KMS-11 (cell line): Measurements from ENCODE around the gene DNAJC1.

Experiments used
- H2AFZ ChIP-seq: fragments of 200-600 bp; sonication (generic); 2 replicates; pipeline ENCODE4 v1.6.1; 2016; ENCODE audit warnings: antibody characterized with exemption, mixed run types, low read depth
- H3K27ac ChIP-seq: fragments of 200-600 bp; sonication (generic); 2 replicates; pipeline ENCODE4 v1.6.1; 2016; ENCODE audit warnings: mild to moderate bottlenecking, mixed run types
- H3K27me3 ChIP-seq: fragments of 200-600 bp; sonication (generic); 2 replicates; pipeline ENCODE4 v1.6.1; 2017; ENCODE audit warnings: mild to moderate bottlenecking, low read depth, mixed run types, moderate library complexity; ENCODE audit not compliant: insufficient read depth
- H3K36me3 ChIP-seq: fragments of 200-600 bp; sonication (generic); 2 replicates; pipeline ENCODE4 v1.6.1; 2017; ENCODE audit warnings: mild to moderate bottlenecking, mixed run types; ENCODE audit not compliant: insufficient read depth
- H3K4me1 ChIP-seq: fragments of 200-600 bp; sonication (generic); 2 replicates; pipeline ENCODE4 v1.6.1; 2016; ENCODE audit warnings: mild to moderate bottlenecking, low read depth, mixed run types; ENCODE audit not compliant: poor library complexity, severe bottlenecking
- H3K4me2 ChIP-seq: fragments of 200-600 bp; sonication (generic); 2 replicates; pipeline ENCODE4 v1.7.0; 2016; ENCODE audit warnings: mild to moderate bottlenecking, mixed run types
- H3K4me3 ChIP-seq: fragments of 200-600 bp; sonication (generic); IDR thresholded peaks from 2 replicates; pipeline ENCODE4 v1.6.1; 2017; ENCODE audit warnings: low read depth, low read length, mixed read lengths; ENCODE audit not compliant: insufficient read depth
- H3K79me2 ChIP-seq: fragments of 200-600 bp; sonication (generic); 2 replicates; pipeline ENCODE4 v1.6.1; 2016; ENCODE audit warnings: low read depth, mixed run types; ENCODE audit not compliant: insufficient read depth
- H3K9ac ChIP-seq: fragments of 200-600 bp; sonication (generic); 2 replicates; pipeline ENCODE4 v1.6.1; 2016; ENCODE audit warnings: mild to moderate bottlenecking, mixed run types
- H4K20me1 ChIP-seq: fragments of 200-600 bp; sonication (generic); 2 replicates; pipeline ENCODE4 v1.6.1; 2016; ENCODE audit warnings: mild to moderate bottlenecking, mixed run types; ENCODE audit not compliant: insufficient read depth
- CTCF ChIP-seq: fragments of 200-600 bp; sonication (generic); conservative IDR thresholded peaks from 2 replicates; pipeline ENCODE4 v1.6.1; 2017; ENCODE audit warnings: low read depth, mild to moderate bottlenecking, antibody characterized with exemption, low read length, moderate library complexity, mixed read lengths

DNAJC1 gene

DNA sequence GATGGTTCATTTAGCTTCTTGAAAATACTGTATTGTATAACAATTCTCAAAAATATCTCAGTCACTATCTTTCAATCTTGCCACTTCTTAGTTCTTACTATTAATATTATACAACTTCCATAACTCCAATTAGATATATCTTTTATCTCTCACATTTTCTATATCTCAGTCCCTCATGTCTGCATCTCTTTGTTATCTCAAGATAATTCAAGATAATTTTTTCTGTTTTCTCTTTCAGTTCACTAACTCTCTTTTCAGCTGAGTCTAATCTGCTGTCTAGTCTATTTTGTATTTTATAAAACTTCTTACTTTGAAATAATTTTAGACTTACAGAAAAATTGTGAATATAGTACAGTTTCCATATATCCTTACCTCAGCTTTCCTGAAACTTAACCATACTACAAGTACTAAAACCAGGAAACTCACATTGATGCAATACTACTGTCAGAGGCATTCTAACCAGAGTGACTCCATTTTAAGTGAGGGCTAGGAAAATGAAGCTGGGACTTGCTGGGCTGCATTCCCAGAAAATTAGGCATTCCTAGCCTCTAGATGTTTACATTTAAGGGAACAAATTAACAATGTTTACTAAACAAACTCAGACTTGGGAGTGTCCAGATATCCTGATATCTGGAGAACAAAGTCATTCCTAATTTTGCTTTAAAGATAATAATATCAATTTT is 38.4 kb downstream of the DNAJC1 start:
- TF ChIP-seq CTCF, result no peak
- Histone ChIP-seq H3K27ac (no peak overlapping the region), H3K79me2 (peaks cover 88% of the 10 kb centered on the region), H3K4me3 (no peak overlapping the region), H4K20me1 (no peaks in the 10 kb centered on the region), H3K4me1 (peaks cover 5% of the 10 kb centered on the region), H3K4me2 (no peak overlapping the region), H2AFZ (no peak overlapping the region), H3K27me3 (no peaks in the 10 kb centered on the region), H3K9ac (no peak overlapping the region), H3K36me3 (no peaks in the 10 kb centered on the region)

DNA sequence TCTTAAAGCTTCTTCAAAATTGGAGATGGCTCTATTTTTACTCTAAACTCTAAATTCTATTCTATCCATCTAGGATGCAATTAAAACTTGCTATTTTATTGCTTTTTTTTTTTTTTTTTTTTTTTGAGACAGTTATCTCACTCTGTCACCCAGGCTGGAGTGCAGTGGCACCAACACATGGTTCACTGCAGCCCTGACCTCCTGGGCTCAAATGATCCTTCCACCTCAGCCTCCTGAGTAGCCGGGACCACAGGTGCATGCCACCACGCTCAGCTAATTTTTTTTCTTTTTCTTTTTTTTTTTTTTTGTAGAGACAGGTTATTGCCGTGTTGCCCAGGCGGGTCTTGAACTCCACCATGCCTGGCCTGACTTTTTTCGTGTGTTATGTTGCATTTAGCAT is 41.2 kb downstream of the DNAJC1 start:
- Histone ChIP-seq H3K79me2 (peaks cover 88% of the 10 kb centered on the region), H3K27ac (no peak overlapping the region), H3K36me3 (no peaks in the 10 kb centered on the region), H3K9ac (no peak overlapping the region), H2AFZ (no peak overlapping the region), H3K27me3 (no peaks in the 10 kb centered on the region), H3K4me2 (no peak overlapping the region), H4K20me1 (peaks cover 5% of the 10 kb centered on the region; the same call in 1 of the 2 replicates), H3K4me3 (no peak overlapping the region), H3K4me1 (peaks cover 10% of the 10 kb centered on the region)
- TF ChIP-seq CTCF, result no peak

- H4K20me1 ChIP-seq, result peaks cover 5% of the 10 kb centered on the region; the same call in 1 of the 2 replicates
- H2AFZ ChIP-seq, result no peak overlapping the region
- H3K4me2 ChIP-seq, result no peak overlapping the region
- H3K4me1 ChIP-seq, result peaks cover 10% of the 10 kb centered on the region
- no peaks in the 10 kb centered on the region for H3K27me3 ChIP-seq
- H3K79me2 ChIP-seq, result peaks cover 88% of the 10 kb centered on the region
- H3K4me3 ChIP-seq, result no peak overlapping the region
- no peak overlapping the region for H3K9ac ChIP-seq
- H3K36me3 ChIP-seq, result no peaks in the 10 kb centered on the region
- H3K27ac ChIP-seq, result no peak overlapping the region
- TF ChIP-seq CTCF, result no peak
Observed at GRCh38 chr10:21961847-21962246, 41.7 kb downstream of the DNAJC1 start.

GRCh38 chr10:21959998-21960397 is 43.5 kb downstream of the DNAJC1 start:
- no peak overlapping the region for H3K4me2 ChIP-seq
- H3K4me1 ChIP-seq, result peaks cover 18% of the 10 kb centered on the region

More at GRCh38 chr10:21959998-21960397, 43.5 kb downstream of the DNAJC1 start:
- H3K27me3 ChIP-seq, result no peaks in the 10 kb centered on the region
- H3K79me2 ChIP-seq, result peaks cover 87% of the 10 kb centered on the region
- no peaks in the 10 kb centered on the region for H3K36me3 ChIP-seq
- no peak overlapping the region for H3K9ac ChIP-seq
- no peak overlapping the region for H3K4me3 ChIP-seq
- peaks cover 5% of the 10 kb centered on the region; the same call in 1 of the 2 replicates for H4K20me1 ChIP-seq
- no peak overlapping the region for H2AFZ ChIP-seq
- H3K27ac ChIP-seq, result no peak overlapping the region
- TF ChIP-seq CTCF, result 0 out of 2 replicates have a peak, but pooled peaks have one; percentile 24
